Panc1 (cell line): Measurements from ENCODE around the gene NXPE3.

ENCODE experiments used
- POLR2AphosphoS5 ChIP-seq: IDR thresholded peaks from 2 replicates; pipeline ENCODE4 v1.6.1; 2012; ENCODE audit warnings: mild to moderate bottlenecking, low read depth, low read length, moderate library complexity
- SIN3A ChIP-seq: IDR thresholded peaks from 2 replicates; pipeline ENCODE4 v1.6.1; 2012; ENCODE audit warnings: low read depth, mild to moderate bottlenecking, low read length, moderate library complexity, borderline replicate concordance; ENCODE audit not compliant: insufficient read depth
- TCF7L2 ChIP-seq: IDR thresholded peaks from 2 replicates; pipeline ENCODE4 v1.6.1; 2011; ENCODE audit warnings: mild to moderate bottlenecking, low read depth, low read length, inconsistent platforms
- TF ChIP-seq, protein P1 (sequence below): fragments of 450-650 bp; IDR thresholded peaks from 2 replicates; pipeline ENCODE4 v1.5.1; 2017; ENCODE audit warnings: mild to moderate bottlenecking
- TF ChIP-seq, protein P2 (sequence below), 2 experiments: IDR thresholded peaks; 2 replicates each; pipeline ENCODE4 v1.6.1; 2011 to 2012; ENCODE audit warnings: low read depth in 2 of 2, control low read depth in 1 of 2, low read length in 1 of 2, mild to moderate bottlenecking in 1 of 2, moderate library complexity in 1 of 2; ENCODE audit not compliant: insufficient read depth in 1 of 2

DNA sequence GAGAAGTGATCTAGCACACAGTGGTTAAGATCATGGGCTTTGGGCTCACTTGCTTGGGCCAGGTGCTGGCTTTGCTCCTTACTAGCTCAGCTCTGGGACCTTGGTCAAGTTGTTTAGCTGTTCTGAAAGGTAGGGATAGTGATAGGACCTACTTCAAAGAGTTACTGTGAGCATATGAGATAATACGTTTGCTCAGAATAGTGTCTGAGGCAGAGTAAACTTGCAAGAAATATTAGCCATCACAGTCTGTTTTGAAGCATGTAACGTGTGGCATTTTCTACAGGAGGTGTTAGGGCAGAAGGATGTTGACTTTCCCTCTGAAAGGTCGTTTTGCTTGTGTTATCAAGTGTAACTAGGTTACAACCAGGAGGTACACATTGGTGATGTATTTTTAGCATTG is 35.8 kb downstream of the NXPE3 start:
- no peak for TF ChIP-seq POLR2AphosphoS5
- TF ChIP-seq, protein P1, sequence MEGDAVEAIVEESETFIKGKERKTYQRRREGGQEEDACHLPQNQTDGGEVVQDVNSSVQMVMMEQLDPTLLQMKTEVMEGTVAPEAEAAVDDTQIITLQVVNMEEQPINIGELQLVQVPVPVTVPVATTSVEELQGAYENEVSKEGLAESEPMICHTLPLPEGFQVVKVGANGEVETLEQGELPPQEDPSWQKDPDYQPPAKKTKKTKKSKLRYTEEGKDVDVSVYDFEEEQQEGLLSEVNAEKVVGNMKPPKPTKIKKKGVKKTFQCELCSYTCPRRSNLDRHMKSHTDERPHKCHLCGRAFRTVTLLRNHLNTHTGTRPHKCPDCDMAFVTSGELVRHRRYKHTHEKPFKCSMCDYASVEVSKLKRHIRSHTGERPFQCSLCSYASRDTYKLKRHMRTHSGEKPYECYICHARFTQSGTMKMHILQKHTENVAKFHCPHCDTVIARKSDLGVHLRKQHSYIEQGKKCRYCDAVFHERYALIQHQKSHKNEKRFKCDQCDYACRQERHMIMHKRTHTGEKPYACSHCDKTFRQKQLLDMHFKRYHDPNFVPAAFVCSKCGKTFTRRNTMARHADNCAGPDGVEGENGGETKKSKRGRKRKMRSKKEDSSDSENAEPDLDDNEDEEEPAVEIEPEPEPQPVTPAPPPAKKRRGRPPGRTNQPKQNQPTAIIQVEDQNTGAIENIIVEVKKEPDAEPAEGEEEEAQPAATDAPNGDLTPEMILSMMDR, result no peak
- TF ChIP-seq, protein P2, sequence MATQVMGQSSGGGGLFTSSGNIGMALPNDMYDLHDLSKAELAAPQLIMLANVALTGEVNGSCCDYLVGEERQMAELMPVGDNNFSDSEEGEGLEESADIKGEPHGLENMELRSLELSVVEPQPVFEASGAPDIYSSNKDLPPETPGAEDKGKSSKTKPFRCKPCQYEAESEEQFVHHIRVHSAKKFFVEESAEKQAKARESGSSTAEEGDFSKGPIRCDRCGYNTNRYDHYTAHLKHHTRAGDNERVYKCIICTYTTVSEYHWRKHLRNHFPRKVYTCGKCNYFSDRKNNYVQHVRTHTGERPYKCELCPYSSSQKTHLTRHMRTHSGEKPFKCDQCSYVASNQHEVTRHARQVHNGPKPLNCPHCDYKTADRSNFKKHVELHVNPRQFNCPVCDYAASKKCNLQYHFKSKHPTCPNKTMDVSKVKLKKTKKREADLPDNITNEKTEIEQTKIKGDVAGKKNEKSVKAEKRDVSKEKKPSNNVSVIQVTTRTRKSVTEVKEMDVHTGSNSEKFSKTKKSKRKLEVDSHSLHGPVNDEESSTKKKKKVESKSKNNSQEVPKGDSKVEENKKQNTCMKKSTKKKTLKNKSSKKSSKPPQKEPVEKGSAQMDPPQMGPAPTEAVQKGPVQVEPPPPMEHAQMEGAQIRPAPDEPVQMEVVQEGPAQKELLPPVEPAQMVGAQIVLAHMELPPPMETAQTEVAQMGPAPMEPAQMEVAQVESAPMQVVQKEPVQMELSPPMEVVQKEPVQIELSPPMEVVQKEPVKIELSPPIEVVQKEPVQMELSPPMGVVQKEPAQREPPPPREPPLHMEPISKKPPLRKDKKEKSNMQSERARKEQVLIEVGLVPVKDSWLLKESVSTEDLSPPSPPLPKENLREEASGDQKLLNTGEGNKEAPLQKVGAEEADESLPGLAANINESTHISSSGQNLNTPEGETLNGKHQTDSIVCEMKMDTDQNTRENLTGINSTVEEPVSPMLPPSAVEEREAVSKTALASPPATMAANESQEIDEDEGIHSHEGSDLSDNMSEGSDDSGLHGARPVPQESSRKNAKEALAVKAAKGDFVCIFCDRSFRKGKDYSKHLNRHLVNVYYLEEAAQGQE (IDR thresholded peaks at IDR 0.05; ENCODE audit: insufficient read depth in 1 of 2, low read depth in 2 of 2, low read length in 1 of 2), result no peak
- no peak for TF ChIP-seq SIN3A
- TF ChIP-seq TCF7L2, result no peak
